Fibroblast of the aortic adventitia (primary cell): ENCODE measurements around the gene ARAP1. TPM values are rescaled to one million over a fixed set of nuclear protein-coding genes. Genes with fewer than 3 reads are reported as not detected.

Source experiments
- DNase-seq: peaks from one replicate; pipeline ENCODE4 v3.0.0-alpha.2; 2010; ENCODE audit warnings: low read depth
- H3K4me3 ChIP-seq: 2 replicates; pipeline ENCODE4 v1.5.1; 2011; ENCODE audit warnings: low read depth, mild to moderate bottlenecking, control low read depth, low read length, moderate library complexity
- total RNA-seq: library from RNA; depleted of rRNA; stranded (reverse); fragments of >200 nt; gene quantifications from 2 replicates; pipeline ENCODE4 v1.2.3, GENCODE V29; 2012; ENCODE audit warnings: low replicate concordance
- TF ChIP-seq, protein P1 (sequence below): IDR thresholded peaks from 2 replicates; pipeline ENCODE4 v1.5.1; 2011; ENCODE audit warnings: mild to moderate bottlenecking, low read length, control low read depth, inconsistent platforms; ENCODE audit not compliant: insufficient read depth

ARAP1 gene
- total RNA-seq, 1 donor, result 66.9 TPM

DNA sequence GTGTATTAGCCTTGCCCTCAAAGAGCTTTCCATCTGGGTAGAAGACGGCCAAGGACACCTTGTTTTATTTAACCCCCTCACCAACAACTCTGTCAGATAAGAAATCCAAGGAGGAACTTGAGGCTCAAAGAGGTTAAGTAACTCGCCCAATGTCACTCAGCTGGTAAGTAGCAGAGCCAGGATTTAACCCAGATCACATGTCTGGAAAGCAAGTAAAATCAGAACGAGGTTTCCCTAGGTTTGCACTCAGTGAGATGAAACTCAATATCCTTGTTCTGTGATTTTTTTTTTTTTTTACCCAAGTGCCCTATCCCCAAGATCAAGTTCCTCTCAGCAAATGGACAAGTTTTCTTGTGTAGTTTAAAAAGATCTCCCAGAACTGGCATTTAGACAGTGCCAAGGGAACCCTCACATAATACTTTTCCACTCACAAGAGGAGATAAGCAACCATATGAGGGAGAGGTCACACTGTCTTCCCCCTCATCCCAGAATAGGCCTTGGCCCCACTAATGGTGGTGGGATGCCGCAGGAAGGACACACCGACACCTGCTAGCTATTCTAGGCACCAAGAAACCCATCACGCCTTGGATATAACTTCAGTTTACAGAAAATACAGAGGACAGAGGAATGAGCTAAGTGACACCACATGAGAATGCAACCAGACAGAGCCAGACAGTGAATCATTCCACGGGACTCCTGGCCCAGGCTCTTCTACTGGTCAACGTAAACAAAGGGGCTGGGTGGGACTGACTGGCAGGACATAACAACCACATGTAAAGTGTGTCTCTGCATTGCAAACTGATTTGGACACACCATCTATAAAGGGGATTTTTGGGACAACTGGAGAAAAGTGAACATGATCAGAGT, 8.6 kb upstream of the ARAP1 start:
- no peak overlapping the region for H3K4me3 ChIP-seq
- DNase-seq, result peak; percentile 52
- TF ChIP-seq, protein P1, sequence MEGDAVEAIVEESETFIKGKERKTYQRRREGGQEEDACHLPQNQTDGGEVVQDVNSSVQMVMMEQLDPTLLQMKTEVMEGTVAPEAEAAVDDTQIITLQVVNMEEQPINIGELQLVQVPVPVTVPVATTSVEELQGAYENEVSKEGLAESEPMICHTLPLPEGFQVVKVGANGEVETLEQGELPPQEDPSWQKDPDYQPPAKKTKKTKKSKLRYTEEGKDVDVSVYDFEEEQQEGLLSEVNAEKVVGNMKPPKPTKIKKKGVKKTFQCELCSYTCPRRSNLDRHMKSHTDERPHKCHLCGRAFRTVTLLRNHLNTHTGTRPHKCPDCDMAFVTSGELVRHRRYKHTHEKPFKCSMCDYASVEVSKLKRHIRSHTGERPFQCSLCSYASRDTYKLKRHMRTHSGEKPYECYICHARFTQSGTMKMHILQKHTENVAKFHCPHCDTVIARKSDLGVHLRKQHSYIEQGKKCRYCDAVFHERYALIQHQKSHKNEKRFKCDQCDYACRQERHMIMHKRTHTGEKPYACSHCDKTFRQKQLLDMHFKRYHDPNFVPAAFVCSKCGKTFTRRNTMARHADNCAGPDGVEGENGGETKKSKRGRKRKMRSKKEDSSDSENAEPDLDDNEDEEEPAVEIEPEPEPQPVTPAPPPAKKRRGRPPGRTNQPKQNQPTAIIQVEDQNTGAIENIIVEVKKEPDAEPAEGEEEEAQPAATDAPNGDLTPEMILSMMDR, result no peak

DNA sequence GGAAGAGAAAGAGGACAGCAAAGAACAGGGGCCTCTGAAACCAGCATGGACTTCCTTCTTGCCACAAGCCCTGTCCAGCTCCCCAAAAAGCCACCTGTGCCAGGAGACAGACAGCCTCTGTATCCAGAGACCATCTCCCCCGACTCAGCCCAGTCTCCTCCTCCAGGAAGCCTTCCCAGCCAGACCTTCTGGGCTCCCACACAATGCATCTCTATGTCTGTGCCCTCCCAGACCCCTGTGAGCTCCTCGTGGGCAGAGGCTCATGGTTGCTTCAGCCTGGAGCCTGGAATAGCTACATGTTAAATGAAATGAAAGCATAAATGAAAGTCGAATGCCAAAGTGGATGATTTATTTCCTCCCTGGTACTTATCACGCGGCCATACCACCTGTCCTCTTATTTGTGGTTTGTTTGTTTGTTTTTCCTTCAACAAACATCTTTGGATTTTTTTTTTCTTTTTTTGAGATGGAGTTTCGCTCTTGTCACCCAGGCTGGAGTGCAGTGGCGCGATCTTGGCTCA, 7.3 kb upstream of the ARAP1 start:
- DNase-seq, result no peak
- TF ChIP-seq, protein P1, result no peak
- H3K4me3 ChIP-seq, result no peak overlapping the region

DNA sequence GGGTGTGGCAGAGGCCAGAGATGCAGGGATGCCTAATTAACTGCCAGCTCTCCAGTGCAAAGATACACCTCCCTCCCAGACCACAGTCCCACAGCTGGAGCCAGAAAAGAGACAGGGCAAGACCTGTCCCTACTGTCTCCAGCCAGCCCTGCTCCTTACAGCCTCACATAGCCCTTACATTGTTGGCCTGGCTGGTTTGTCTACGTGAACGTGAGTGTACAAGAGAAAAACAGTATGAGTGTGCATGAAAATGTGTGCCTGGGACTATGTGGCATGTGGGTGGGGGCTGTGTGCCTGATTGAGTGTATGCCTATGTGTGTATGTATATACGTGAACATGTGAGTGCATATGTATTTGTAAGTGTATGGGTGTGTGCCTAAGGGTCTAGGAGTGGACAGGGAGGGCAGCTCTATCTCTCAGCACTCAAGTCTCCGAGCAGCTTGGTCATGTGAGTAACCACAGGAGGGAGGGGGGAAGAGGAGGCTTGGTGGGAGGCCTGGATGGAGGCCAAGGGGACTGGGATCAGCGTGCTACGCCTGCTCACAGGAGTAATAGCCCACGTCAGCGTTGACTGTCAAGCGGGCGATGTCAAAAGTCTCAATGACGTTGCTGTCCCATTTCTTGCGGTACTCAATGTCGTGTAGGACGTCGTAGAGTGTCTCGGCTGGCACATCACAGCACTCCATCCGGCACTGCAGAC, 6.6 kb upstream of the ARAP1 start:
- DNase-seq, result peak; percentile 23
- TF ChIP-seq, protein P1, result no peak
- H3K4me3 ChIP-seq, result no peak overlapping the region

DNA sequence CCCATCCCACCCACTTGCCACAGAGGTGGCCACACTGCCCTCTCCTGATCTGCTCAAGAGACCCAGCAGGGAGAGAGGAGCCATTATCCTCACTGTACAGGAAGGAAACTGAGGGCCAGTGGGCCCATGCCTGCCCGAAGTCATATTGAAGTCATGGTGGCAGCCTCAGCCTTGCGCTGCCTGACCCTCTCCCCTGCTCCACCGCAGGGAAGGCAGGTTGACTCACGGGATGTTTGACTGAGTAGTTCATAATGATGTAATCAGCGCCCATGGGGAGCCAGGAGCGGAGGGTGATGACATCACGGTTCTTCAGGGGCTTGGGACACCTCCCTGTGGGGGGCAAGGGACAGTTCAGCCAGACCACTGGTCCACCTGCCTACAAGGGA, 6.1 kb upstream of the ARAP1 start:
- no peak overlapping the region for H3K4me3 ChIP-seq
- TF ChIP-seq, protein P1, result no peak
- no peak for DNase-seq

DNA sequence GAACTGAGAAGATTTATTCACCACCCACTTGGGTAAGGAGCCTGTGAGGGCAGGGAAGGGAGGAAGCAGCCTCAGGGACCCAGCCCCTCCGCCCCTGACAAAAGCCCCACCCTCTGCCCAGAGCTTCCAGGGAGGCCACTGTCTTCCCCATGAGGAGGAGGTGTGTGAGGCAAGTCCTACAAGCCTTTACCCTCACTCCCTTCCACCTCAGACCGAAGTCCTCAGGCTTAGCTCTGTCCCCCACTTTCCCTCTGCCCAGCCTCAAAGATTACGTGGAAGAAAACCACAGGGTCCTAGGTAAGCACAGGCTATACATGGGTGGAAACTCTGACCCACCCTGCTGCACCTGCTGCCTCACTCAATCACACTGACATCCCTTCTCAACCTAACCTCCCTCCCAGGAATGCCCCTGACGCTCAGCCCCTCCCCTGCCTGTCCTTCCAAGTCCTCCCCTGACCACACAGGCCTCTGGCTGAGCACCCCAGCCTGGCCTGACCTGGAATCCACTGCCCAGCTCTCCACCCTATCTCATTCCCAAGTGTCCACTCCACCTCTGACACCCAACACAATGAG, 3.6 kb upstream of the ARAP1 start:
- TF ChIP-seq, protein P1, result no peak
- no peak for DNase-seq
- H3K4me3 ChIP-seq, result no peak overlapping the region

DNA sequence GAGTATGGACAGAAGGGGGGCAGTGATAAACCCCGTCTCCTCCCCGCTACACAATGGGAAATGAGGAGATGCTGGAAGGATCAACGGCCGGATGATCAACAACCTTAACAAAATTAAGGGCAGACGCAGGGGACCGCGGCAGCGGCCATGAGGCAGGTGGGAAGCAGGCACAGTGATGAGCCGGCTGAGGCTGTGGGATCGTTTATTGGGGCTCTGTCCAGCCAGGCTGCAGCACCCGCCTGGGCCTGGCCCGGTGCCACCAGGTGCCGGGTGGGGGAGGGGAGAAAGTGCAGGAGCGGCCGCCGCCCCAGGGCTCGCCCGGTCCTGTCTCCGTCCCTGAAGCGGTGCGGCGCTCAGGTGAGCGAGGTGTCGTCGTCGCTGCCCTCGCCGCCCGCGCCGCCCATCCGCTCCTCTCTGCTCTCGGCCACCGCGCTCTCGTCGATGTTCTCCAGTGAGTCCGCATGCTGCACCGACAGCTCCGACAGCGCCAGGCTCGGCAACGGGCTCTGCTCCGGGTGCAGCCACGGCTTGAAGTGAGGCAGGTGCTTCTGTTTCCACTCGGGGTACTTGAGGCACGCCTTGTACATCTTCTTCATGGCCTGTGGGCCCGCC, 2.4 kb upstream of the ARAP1 start:
- no peak overlapping the region for H3K4me3 ChIP-seq
- TF ChIP-seq, protein P1, result no peak
- DNase-seq, result no peak
